AG04449 (cell line): Measurements from ENCODE around the gene NECAP2.

Source experiments
- CTCF ChIA-PET: fragments of 350-600 bp; formaldehyde crosslinking; extraction: SDS; loops from one replicate; lab custom pipeline; 2021; ENCODE audit warnings: antibody characterized with exemption; lab: Yijun Ruan, JAX
- POLR2A ChIA-PET: fragments of 400-600, 350-600 bp; formaldehyde crosslinking; extraction: SDS; loops from one replicate; lab custom pipeline; 2020; ENCODE audit warnings: antibody characterized with exemption, inconsistent platforms; lab: Yijun Ruan, JAX
- DNase-seq: peaks from one replicate; pipeline ENCODE4 v3.0.0-alpha.2; 2010; ENCODE audit warnings: low read depth, low spot score
- H3K4me3 ChIP-seq: 2 replicates; pipeline ENCODE4 v1.5.1; 2011; ENCODE audit warnings: low read depth, mild to moderate bottlenecking, control low read depth, low read length
- TF ChIP-seq, protein P1 (sequence below): IDR thresholded peaks from one replicate; pipeline ENCODE4 v1.5.1; 2011; ENCODE audit warnings: mild to moderate bottlenecking, moderate library complexity, low read length, control low read depth, inconsistent platforms; ENCODE audit not compliant: insufficient read depth; ENCODE audit errors: missing control alignments

The NECAP2 gene, protein sequence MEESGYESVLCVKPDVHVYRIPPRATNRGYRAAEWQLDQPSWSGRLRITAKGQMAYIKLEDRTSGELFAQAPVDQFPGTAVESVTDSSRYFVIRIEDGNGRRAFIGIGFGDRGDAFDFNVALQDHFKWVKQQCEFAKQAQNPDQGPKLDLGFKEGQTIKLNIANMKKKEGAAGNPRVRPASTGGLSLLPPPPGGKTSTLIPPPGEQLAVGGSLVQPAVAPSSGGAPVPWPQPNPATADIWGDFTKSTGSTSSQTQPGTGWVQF

DNA sequence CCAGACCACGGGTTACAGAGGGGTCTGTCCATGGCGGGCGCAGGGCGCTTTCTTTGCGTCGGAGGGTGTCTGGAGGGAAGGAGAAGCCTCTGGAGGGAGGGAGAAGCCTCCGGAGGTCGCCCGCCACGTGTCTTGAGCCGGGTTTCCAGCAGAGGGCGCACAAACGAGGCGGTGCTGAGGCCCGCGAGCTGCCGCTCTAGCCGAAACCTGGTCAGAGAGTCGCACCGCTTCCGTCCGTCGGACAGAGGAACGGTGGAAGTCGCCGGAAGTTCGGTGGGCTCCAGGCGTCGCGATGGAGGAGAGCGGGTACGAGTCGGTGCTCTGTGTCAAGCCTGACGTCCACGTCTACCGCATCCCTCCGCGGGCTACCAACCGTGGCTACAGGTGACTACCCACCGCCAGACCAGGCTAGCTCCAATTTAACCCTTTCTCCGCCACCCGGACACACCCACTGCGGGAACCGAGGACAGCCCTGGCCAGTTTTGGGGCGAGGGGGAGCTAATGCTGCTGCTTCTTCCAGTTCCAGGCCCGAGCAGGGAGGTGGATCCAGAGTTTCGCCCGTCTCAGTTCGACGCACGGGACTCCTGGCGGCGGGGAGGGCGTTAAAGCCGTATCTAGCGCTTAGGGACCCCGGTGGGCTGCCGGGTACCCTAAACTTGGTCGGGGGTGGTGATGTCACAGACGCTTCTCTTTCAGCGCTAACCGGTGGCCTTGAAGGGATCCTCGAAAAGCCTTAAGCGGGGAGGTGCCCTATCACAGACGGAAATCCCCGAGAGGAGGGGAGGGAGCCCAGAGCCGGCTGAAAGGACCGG is at the start of gene NECAP2:
Gene NECAP2 (plus strand): TSS at position 255 of the 812 bp plus-strand sequence. CDS start 38 bp downstream, at position 293.
- ChIA-PET POLR2A (interaction anchor here (1.0 kb wide), 1 partner anchor 18 kb away, joined by 3 read pairs; no protein-coding TSS in a partner anchor), CTCF (interaction anchor here (0.7 to 3.6 kb wide), 41 partner anchors 9 to 366 kb away, joined by 3 to 46 read pairs (median 4); partner anchors contain the start of gene FBXO42)
- TF ChIP-seq, protein P1, sequence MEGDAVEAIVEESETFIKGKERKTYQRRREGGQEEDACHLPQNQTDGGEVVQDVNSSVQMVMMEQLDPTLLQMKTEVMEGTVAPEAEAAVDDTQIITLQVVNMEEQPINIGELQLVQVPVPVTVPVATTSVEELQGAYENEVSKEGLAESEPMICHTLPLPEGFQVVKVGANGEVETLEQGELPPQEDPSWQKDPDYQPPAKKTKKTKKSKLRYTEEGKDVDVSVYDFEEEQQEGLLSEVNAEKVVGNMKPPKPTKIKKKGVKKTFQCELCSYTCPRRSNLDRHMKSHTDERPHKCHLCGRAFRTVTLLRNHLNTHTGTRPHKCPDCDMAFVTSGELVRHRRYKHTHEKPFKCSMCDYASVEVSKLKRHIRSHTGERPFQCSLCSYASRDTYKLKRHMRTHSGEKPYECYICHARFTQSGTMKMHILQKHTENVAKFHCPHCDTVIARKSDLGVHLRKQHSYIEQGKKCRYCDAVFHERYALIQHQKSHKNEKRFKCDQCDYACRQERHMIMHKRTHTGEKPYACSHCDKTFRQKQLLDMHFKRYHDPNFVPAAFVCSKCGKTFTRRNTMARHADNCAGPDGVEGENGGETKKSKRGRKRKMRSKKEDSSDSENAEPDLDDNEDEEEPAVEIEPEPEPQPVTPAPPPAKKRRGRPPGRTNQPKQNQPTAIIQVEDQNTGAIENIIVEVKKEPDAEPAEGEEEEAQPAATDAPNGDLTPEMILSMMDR, result peak; percentile 97

DNA sequence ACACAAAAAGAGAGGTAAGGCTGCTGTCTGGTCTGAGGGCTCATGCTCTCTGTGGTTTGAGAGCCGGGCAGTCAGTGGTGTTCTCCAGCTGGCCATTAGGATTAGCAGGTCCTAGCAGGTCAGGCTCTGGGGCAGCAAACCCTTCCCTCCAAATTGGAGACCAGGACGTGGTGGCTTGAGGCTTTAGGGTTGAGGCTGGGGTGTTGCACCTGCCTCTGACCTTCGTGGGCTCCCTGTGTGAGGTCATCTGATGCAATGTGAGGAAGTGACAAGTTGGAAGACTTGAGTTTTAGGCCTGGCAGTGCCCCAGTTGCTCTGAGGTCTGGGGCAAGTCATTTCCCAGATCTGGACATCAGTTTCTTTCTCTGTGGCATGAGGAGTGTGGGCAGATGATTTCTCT is 49.1 kb upstream of the NECAP2 start:
- DNase-seq, result no peak
- POLR2A ChIA-PET, result no interaction called here
- TF ChIP-seq, protein P1, result no peak
- no peak overlapping the region for H3K4me3 ChIP-seq
- CTCF ChIA-PET, result interaction anchor here (0.9 to 1.7 kb wide), 2 partner anchors 28 to 49 kb away, joined by 3 to 5 read pairs; partner anchors contain the start of gene NECAP2

More for the DNA sequence above, at the start of gene NECAP2:
- peak within 1 kb of the TSS; percentile 99 for H3K4me3 ChIP-seq
- peak; percentile 36 for DNase-seq

DNA sequence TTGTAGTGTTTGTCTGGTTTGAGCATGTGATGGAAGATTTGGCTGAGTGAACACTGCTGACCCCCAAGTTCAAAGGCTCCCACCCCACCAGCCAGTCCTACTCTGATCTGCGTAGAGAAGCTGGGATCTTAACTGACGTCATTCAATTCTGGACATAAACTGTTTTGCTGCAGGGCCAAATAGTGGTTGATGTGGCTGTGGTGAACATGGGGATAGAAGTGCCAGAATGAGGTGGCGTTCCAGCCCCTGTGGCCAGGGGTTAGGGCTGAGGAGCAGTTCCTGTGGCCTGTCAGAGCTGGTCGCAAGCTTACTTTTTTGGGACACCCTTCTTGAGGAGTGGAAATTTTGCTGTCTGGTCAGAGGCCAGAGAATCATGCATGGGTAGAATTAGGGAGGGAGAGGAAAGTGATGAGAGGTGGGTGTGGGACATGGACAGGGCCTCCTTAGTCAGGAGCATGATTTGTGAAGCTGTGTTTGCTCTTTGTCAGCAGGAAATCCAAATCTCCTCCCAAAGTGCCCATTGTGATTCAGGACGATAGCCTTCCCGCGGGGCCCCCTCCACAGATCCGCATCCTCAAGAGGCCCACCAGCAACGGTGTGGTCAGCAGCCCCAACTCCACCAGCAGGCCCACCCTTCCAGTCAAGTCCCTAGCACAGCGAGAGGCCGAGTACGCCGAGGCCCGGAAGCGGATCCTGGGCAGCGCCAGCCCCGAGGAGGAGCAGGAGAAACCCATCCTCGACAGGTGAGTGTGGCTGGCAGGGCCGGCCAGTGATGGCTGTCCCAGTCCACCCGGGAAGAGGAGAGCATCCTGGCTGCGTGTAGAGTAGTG is 47.6 kb upstream of the NECAP2 start:
- TF ChIP-seq, protein P1, result no peak
- DNase-seq, result no peak
- POLR2A ChIA-PET, result interaction anchor here (0.9 kb wide), 1 partner anchor 18 kb away, joined by 3 read pairs; no protein-coding TSS in a partner anchor
- no peak overlapping the region for H3K4me3 ChIP-seq
- CTCF ChIA-PET, result no interaction called here

DNA sequence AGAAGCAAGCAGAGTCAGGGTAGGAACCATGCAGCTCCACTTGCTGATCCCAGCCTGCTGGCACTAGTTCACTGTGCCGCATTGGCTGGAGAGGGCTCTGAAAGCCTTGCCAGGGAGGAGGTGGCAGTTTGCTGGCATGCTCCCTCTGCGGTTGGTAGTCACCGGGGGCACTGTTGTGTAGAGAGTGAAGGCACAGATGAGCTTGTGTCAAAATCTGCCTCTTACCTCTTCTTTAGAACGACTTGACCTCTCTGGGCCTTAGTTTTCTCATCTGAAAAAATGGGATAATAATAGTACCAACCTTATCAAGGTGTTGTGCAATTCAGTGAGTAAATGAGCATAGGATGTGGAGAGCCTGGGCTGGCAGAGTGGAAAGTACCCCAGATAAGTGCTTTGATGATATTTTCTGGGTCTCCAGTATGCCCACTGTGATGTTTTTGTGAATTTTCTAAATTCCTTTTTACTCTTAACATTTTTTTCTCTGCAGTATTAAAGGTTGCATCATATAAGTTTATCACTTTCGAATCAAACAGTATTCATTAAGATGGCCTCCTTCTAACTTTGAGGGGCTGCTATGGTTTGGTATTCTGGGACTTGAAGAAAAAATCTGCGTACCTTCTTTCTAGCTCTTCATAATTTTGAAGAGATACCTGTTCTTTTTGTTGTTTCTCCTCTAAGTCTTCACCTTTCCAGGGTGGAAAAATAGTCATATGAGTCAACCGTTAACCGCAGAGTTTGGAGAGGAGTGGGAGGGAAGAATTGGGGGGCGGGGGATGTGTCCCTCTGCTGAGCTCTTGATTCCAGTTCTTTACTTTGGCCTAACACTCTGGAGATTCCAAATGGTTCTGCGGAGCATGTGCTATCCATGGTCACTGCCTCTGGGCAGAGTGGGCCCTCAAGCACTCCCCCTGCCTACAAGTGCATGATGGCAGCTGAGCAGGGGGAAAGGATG is 46.7 kb upstream of the NECAP2 start:
- CTCF ChIA-PET, result interaction anchor here (0.8 to 1.6 kb wide), 3 partner anchors 11 to 46 kb away, joined by 3 to 6 read pairs (median 3); partner anchors contain the start of gene NECAP2

DNA sequence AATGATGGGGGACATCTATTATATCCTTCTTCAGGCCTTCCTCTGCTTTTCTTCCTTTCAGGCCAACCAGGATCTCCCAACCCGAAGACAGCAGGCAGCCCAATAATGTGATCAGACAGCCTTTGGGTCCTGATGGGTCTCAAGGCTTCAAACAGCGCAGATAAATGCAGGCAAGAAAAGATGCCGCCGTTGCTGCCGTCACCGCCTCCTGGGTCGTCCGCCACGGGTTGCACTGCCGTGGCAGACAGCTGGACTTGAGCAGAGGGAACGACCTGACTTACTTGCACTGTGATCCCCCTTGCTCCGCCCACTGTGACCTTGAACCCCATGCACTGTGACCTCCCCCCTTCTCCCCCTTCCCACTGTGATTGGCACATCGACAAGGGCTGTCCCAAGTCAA is 45.5 kb upstream of the NECAP2 start:
- POLR2A ChIA-PET, result no interaction called here
- DNase-seq, result no peak
- TF ChIP-seq, protein P1, result no peak
- CTCF ChIA-PET, result interaction anchor here (1.6 kb wide), 1 partner anchor 45 kb away, joined by 6 read pairs; the partner anchor contains the start of gene NECAP2
- H3K4me3 ChIP-seq, result no peak overlapping the region

More for the DNA sequence above, 46.7 kb upstream of the NECAP2 start:
- H3K4me3 ChIP-seq, result no peak overlapping the region
- POLR2A ChIA-PET, result no interaction called here
- DNase-seq, result no peak
- TF ChIP-seq, protein P1, result no peak
